ENCODE results near the gene ZNF606. TPM values are rescaled to one million over a fixed set of nuclear protein-coding genes. Genes with fewer than 3 reads are reported as not detected.
A peak's percentile ranks its signal among the peaks of the same experiment; 100 is the strongest.

The ZNF606 gene
- total RNA-seq, 1 donor from 2014 or later, result 45.4 TPM

DNA sequence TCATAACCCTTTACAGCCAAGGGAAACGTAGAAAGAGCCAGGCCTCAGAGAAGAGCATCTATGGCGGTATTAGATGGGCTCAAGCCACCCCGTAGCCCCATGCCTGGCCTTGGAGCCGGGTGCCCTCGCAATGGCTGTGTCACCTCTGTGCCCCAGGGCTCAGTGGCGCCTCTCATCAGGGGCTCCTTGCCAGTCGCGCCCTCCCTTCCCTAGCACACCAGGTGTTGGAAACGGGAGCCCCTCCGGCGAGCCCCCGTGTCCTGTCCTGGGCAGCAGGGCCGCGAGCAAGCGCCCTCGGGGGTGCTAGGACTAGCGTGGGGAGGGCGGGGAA lies 55.6 kb downstream of the ZNF606 start:
- TF ChIP-seq, protein P1, sequence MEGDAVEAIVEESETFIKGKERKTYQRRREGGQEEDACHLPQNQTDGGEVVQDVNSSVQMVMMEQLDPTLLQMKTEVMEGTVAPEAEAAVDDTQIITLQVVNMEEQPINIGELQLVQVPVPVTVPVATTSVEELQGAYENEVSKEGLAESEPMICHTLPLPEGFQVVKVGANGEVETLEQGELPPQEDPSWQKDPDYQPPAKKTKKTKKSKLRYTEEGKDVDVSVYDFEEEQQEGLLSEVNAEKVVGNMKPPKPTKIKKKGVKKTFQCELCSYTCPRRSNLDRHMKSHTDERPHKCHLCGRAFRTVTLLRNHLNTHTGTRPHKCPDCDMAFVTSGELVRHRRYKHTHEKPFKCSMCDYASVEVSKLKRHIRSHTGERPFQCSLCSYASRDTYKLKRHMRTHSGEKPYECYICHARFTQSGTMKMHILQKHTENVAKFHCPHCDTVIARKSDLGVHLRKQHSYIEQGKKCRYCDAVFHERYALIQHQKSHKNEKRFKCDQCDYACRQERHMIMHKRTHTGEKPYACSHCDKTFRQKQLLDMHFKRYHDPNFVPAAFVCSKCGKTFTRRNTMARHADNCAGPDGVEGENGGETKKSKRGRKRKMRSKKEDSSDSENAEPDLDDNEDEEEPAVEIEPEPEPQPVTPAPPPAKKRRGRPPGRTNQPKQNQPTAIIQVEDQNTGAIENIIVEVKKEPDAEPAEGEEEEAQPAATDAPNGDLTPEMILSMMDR (IDR thresholded peaks at IDR 0.05; ENCODE audit: unreplicated experiment), result no peak
- Mint-ChIP-seq H3K27me3 (ENCODE audit: low read depth) (no peaks in the 10 kb centered on the region), H3K27ac (no peak overlapping the region), H3K36me3 (peaks cover 50% of the 10 kb centered on the region), H3K4me1 (peaks cover 12% of the 10 kb centered on the region), H3K4me3 (peak overlapping the region; percentile 93), H3K9me3 (peaks cover 56% of the 10 kb centered on the region)
- no peak for DNase-seq (ENCODE audit: low spot score in 2 of 2, unreplicated experiment in 2 of 2)

DNA sequence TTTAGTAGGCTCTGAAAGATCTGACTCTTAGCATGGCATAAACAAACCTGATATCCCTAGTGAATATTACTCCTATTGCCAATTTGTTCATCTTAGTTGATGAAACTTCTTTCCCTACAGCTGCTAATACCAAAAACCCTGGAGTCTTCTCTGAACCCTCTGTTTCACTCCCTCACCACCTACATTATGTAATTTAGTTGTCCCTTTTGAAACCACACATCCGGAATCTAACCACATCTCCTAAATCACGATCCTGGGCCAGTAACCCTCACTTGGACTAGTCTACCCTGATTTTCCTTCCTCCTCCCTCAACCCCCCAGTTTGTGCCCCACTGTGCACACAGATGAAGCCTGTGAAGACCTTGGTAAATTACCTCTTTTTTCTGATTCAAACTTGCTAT lies 56.3 kb downstream of the ZNF606 start:
- no peak overlapping the region for H3K27ac Mint-ChIP-seq
- peaks cover 57% of the 10 kb centered on the region for H3K9me3 Mint-ChIP-seq
- H3K4me1 Mint-ChIP-seq, result peaks cover 12% of the 10 kb centered on the region
- no peak for DNase-seq (ENCODE audit: low spot score in 2 of 2, unreplicated experiment in 2 of 2)
- H3K36me3 Mint-ChIP-seq, result peaks cover 57% of the 10 kb centered on the region
- H3K27me3 Mint-ChIP-seq (ENCODE audit: low read depth), result no peaks in the 10 kb centered on the region
- TF ChIP-seq, protein P1 (IDR thresholded peaks at IDR 0.05; ENCODE audit: unreplicated experiment), result no peak
- H3K4me3 Mint-ChIP-seq, result peak overlapping the region; percentile 93

DNA sequence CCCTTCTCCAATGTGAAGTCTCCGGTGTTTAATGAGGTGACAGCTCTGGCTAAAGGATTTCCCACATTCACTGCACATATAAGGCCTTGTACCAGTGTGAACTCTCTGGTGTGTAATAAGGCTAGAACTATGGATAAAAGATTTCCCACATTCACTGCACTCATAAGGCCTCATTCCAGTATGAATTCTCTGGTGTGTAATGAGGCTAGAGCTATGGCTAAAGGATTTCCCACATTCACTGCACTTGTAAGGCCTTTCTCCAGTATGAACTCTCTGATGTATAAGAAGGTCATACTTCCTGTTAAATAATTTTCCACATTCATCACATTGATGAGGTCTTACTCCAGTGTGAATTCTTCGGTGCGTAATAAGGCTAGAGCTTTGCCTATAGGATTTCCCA lies 61.0 kb downstream of the ZNF606 start:
- no peak for DNase-seq (ENCODE audit: low spot score in 2 of 2, unreplicated experiment in 2 of 2)
- Mint-ChIP-seq H3K9me3 (peaks cover 68% of the 10 kb centered on the region), H3K4me1 (peaks cover 7% of the 10 kb centered on the region), H3K36me3 (peaks cover 83% of the 10 kb centered on the region), H3K4me3 (no peak overlapping the region), H3K27me3 (ENCODE audit: low read depth) (no peaks in the 10 kb centered on the region), H3K27ac (no peak overlapping the region)
- TF ChIP-seq, protein P1 (IDR thresholded peaks at IDR 0.05; ENCODE audit: unreplicated experiment), result no peak

DNA sequence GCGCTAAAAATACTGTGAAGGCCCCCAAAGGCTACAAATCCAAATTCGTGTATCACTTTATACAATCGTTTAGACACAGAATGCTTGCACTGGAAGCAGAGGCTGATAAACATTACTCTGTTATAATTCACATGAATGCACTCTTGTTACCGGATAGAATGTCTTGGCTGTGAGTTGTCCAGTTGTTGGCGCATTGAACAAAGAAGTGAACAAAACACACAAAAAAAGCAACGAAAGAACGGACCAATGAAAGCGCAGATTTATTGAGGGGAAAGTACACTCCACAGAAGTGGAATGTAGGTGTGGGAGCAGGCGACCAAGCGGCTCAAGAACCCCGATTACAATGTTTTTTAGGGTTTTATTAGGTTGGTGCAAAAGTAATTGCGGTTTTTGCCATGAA lies 66.9 kb downstream of the ZNF606 start:
- H3K27me3 Mint-ChIP-seq (ENCODE audit: low read depth), result no peaks in the 10 kb centered on the region
- no peak for DNase-seq (ENCODE audit: low spot score in 2 of 2, unreplicated experiment in 2 of 2)
- H3K4me3 Mint-ChIP-seq, result peak overlapping the region; percentile 98
- TF ChIP-seq, protein P1 (IDR thresholded peaks at IDR 0.05; ENCODE audit: unreplicated experiment), result no peak
- no peak overlapping the region for H3K27ac Mint-ChIP-seq
- H3K4me1 Mint-ChIP-seq, result peaks cover 10% of the 10 kb centered on the region
- H3K9me3 Mint-ChIP-seq, result peaks cover 54% of the 10 kb centered on the region
- H3K36me3 Mint-ChIP-seq, result peaks cover 75% of the 10 kb centered on the region

DNA sequence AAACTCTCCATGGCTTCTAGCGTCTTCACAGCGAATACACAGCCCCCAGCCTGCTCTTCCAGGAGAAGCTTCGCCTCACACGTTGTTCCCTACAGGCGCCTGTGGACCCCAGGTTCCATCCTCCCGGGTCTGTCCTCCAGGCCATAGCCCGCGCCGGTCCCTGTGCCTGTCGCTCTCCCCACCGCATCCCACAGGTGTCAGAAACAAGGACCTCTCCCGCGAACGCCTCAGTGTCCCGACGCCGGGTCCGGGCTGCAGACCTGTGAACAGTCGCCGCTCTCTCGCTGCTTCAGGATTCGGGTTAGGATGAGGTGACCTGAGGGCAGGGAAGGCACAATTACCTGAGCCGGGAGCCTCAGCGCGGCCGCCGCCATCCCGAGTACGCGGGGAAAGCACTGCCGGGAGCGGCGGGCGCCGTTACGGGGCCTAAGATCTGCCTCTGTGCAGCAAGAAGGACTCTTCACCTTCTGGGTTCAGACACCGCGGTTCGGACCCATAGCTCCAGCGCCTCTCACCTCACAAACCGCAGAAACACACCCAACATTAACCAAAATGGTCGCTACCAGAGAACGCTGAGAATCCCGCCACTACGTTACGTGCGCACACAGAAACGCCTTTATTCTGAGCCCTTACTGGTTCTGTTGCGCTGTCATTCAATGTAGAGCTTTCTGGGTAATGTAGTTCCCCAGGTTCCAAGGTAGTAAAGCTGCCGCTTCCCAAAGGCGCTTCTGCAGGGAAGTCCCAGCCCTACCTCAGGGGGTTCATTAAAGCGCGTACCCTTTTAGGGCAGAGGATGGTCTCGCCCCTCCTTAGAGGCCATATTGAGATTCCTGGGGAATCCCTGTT lies 67.6 kb downstream of the ZNF606 start, which contains the start of gene ZNF418:
ZNF418 (minus strand) TSS at position 583 of the 846 bp plus-strand sequence. CDS start 1,580 bp downstream, outside the sequence.
- Mint-ChIP-seq H3K36me3 (peaks cover 78% of the 10 kb centered on the region), H3K27me3 (ENCODE audit: low read depth) (no peaks in the 10 kb centered on the region), H3K4me3 (peak within 1 kb of the TSS; percentile 98), H3K27ac (peak within 1 kb of the TSS; percentile 94), H3K4me1 (peaks cover 10% of the 10 kb centered on the region), H3K9me3 (peaks cover 60% of the 10 kb centered on the region)
- TF ChIP-seq, protein P1 (IDR thresholded peaks at IDR 0.05; ENCODE audit: unreplicated experiment), result no peak
- peak in 1 of 2 experiments; percentile 60 for DNase-seq (ENCODE audit: low spot score in 2 of 2, unreplicated experiment in 2 of 2)
